HEK293T (cell line): ENCODE measurements around the gene CD276.
"Not testable (repeated sequence)": the region's sequence is repeated elsewhere in the genome, so short reads cannot be mapped to it uniquely, and the experiment has no call there.

Experiments used
- CTCF ChIA-PET: fragments of 350-600 bp; formaldehyde crosslinking; extraction: SDS; loops from one replicate; lab custom pipeline; 2021; ENCODE audit warnings: antibody characterized with exemption, inconsistent platforms; lab: Yijun Ruan, JAX
- POLR2A ChIA-PET: fragments of 350-600 bp; formaldehyde crosslinking; extraction: SDS; loops from one replicate; lab custom pipeline; 2020; ENCODE audit warnings: antibody characterized with exemption, inconsistent platforms; lab: Yijun Ruan, JAX
- DNase-seq: peaks from one replicate; pipeline ENCODE4 v3.0.0; 2012; ENCODE audit warnings: mixed read lengths; ENCODE audit errors: extremely low spot score
- ARNT ChIP-seq: fragments of 450-650 bp; IDR thresholded peaks from 2 replicates; pipeline ENCODE4 v1.6.1; 2017; ENCODE audit warnings: mild to moderate bottlenecking
- BHLHE40 ChIP-seq: fragments of 450-650 bp; IDR thresholded peaks from 2 replicates; pipeline ENCODE4 v1.6.1; 2016; ENCODE audit warnings: mild to moderate bottlenecking, moderate library complexity, borderline replicate concordance
- CTBP1 ChIP-seq: fragments of 450-650 bp; IDR thresholded peaks from 2 replicates; pipeline ENCODE4 v1.6.1; 2016; ENCODE audit warnings: borderline replicate concordance
- ELF4 ChIP-seq: fragments of 450-650 bp; IDR thresholded peaks from 2 replicates; pipeline ENCODE4 v1.6.1; 2017; ENCODE audit warnings: antibody characterized with exemption
- FOXA1 ChIP-seq: fragments of 450-650 bp; IDR thresholded peaks from 2 replicates; pipeline ENCODE4 v1.6.1; 2016; ENCODE audit warnings: mild to moderate bottlenecking
- FOXK2 ChIP-seq: fragments of 450-650 bp; IDR thresholded peaks from 2 replicates; pipeline ENCODE4 v1.6.1; 2016; ENCODE audit warnings: mild to moderate bottlenecking
- FOXM1 ChIP-seq: fragments of 450-650 bp; IDR thresholded peaks from 2 replicates; pipeline ENCODE4 v1.6.1; 2017; ENCODE audit warnings: mild to moderate bottlenecking, borderline replicate concordance
- HDGF ChIP-seq: fragments of 450-650 bp; IDR thresholded peaks from 2 replicates; pipeline ENCODE4 v1.6.1; 2017; ENCODE audit warnings: antibody characterized with exemption, borderline replicate concordance
- L3MBTL2 ChIP-seq: fragments of 450-650 bp; conservative IDR thresholded peaks from 2 replicates; pipeline ENCODE4 v1.6.1; 2016; ENCODE audit warnings: mild to moderate bottlenecking
- LEF1 ChIP-seq: fragments of 450-650 bp; IDR thresholded peaks from 2 replicates; pipeline ENCODE4 v1.6.1; 2017; ENCODE audit warnings: mild to moderate bottlenecking, borderline replicate concordance
- NFRKB ChIP-seq: fragments of 450-650 bp; IDR thresholded peaks from 2 replicates; pipeline ENCODE4 v1.6.1; 2016; ENCODE audit warnings: mild to moderate bottlenecking, moderate library complexity
- SP1 ChIP-seq: fragments of 450-650 bp; IDR thresholded peaks from 2 replicates; pipeline ENCODE4 v1.6.1; 2017
- SUZ12 ChIP-seq: fragments of 450-650 bp; IDR thresholded peaks from 2 replicates; pipeline ENCODE4 v1.6.1; 2016; ENCODE audit warnings: mild to moderate bottlenecking
- TARDBP ChIP-seq: fragments of 450-650 bp; IDR thresholded peaks from 2 replicates; pipeline ENCODE4 v1.6.1; 2016
- ZNF384 ChIP-seq: fragments of 450-650 bp; IDR thresholded peaks from 2 replicates; pipeline ENCODE4 v1.6.1; 2016
- TF ChIP-seq, protein P1 (sequence below): fragments of 450-650 bp; IDR thresholded peaks from 2 replicates; pipeline ENCODE4 v1.6.1; 2016

The CD276 gene

DNA sequence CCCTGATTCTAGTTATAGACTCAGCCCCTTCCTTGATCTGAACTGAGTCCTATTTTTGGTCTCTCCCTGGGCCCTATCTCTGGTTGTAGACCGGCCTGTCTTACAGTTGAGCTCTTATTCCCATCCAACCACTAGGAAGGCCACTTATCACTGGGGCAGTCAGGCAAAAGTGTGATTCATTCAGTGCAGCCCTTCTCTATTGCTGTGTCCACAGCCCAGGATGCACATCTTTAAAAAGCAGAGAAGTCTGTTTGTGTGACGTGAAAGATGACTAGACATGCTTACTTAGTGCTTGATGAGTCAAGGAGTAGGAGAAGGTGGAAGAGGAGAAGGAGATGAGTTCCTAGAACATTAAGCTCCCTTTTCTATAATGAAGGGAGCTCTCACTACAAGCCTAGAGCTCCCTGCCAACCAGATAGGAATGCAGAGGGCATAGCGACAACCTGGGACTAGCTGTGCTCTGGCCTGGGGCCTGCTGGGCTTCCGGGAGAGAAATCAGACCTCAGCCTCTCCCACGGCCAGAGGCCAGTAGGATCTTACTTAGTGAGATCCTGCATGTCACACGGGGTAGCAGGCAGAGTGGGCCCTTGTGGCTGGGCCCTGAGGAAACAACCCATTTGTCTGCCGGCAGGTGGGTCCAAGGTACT lies 43.3 kb downstream of the CD276 start:
- no peak for TF ChIP-seq SUZ12
- no peak for TF ChIP-seq ZNF384
- no peak for TF ChIP-seq BHLHE40
- no peak for TF ChIP-seq TARDBP
- TF ChIP-seq, protein P1, sequence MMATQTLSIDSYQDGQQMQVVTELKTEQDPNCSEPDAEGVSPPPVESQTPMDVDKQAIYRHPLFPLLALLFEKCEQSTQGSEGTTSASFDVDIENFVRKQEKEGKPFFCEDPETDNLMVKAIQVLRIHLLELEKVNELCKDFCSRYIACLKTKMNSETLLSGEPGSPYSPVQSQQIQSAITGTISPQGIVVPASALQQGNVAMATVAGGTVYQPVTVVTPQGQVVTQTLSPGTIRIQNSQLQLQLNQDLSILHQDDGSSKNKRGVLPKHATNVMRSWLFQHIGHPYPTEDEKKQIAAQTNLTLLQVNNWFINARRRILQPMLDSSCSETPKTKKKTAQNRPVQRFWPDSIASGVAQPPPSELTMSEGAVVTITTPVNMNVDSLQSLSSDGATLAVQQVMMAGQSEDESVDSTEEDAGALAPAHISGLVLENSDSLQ: no peak
- no peak for TF ChIP-seq FOXA1
- ChIA-PET CTCF (no interaction called here), POLR2A (no interaction called here)
- no peak for DNase-seq

DNA sequence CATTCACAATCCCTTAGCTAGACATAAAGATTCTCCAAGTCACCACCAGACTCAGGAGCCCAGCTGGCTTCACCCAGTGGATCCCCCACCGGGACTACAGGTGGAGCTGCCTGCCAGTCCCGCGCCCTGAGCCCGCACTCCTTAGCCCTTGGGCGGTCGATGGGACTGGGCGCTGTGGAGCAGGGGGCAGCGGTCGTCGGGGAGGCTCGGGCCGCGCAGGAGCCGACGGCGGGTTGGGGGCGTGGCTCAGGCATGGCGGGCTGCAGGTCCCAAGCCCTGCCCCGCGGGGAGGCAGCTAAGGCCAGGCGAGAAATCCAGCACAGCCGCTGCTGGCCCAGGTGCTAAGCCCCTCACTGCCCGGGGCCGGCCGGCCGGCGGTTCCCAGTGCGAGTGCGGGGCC lies 47.9 kb downstream of the CD276 start:
- POLR2A ChIA-PET, DNase-seq, CTCF ChIA-PET: not testable (repeated sequence)

GRCh38 chr15:73732930-73733329 lies 48.7 kb downstream of the CD276 start:
- TF ChIP-seq BHLHE40: no peak
- TF ChIP-seq ZNF384: no peak
- no peak for TF ChIP-seq HDGF
- TF ChIP-seq ELF4: no peak
- no peak for TF ChIP-seq SUZ12
- TF ChIP-seq FOXA1: no peak
- no peak for TF ChIP-seq SP1
- TF ChIP-seq, protein P1: no peak
- no peak for TF ChIP-seq NFRKB
- no peak for TF ChIP-seq CTBP1
- TF ChIP-seq LEF1: no peak
- no peak for TF ChIP-seq L3MBTL2
- TF ChIP-seq FOXM1: no peak
- no peak for TF ChIP-seq FOXK2
- no peak for TF ChIP-seq ARNT
- TF ChIP-seq TARDBP: no peak
- ChIA-PET POLR2A (no interaction called here), CTCF (no interaction called here)
- no peak for DNase-seq

GRCh38 chr15:73737535-73737934 lies 53.4 kb downstream of the CD276 start:
- no peak for DNase-seq
- ChIA-PET CTCF (no interaction called here), POLR2A (no interaction called here)
- no peak for TF ChIP-seq BHLHE40
- TF ChIP-seq, protein P1: no peak
- no peak for TF ChIP-seq NFRKB
- no peak for TF ChIP-seq SUZ12
- TF ChIP-seq FOXA1: no peak
- TF ChIP-seq L3MBTL2: no peak
- no peak for TF ChIP-seq ARNT
- no peak for TF ChIP-seq LEF1
- TF ChIP-seq FOXK2: no peak
- TF ChIP-seq ZNF384: no peak
- no peak for TF ChIP-seq FOXM1
- TF ChIP-seq CTBP1: no peak
- TF ChIP-seq SP1: no peak
- no peak for TF ChIP-seq HDGF
- TF ChIP-seq TARDBP: no peak
- TF ChIP-seq ELF4: no peak

DNA sequence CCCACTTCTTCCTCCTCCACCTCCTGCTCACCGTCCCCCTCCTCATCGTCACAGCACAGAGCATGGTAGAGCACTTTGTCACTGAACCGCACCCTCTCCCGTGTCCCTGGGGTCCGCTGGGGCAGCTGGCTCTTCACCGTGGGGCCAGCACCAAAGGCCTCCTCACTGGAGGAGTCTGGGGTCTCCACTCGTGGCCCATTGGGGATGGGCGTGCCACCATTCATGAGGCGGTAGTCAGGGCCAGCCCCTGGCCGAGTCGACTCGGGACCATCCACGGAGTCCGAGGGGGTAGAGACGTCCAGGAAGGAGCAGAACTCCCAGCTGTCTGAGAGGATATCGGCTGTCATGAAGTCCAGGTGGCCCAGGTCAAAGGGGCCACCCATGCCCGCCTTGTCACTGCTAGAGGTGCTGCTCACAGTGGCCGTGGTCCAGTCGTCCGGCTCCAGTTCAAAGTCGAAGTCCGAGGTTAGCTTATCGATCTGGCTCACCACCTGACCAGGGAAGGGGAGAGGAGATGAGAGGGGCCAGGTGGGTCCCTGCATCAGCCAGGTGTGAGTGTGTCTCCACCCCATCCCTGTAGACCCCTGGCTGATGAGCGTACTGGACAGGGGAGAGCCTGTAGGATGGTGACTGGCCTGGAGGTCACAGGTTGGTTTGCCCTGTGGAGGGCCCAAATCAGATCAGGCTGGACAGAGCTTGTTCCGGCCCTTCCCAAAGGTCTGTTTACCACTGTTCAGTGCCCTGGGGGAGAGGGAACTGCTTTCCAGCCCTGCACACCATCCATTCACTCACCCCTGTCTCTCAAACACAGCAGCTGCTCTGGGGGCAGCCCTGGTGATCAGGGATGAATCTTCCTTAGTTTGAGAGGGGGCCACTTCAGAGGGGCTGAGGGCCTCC lies 56.2 kb downstream of the CD276 start:
- ChIA-PET CTCF (interaction anchor here (1.2 kb wide), 1 partner anchor 34 kb away, joined by 3 read pairs; no protein-coding TSS in a partner anchor), POLR2A (no interaction called here)
- no peak for TF ChIP-seq FOXA1
- TF ChIP-seq SP1: no peak
- TF ChIP-seq LEF1: no peak
- no peak for TF ChIP-seq ARNT
- TF ChIP-seq, protein P1: no peak
- TF ChIP-seq CTBP1: no peak
- TF ChIP-seq FOXM1: no peak
- TF ChIP-seq SUZ12: no peak
- DNase-seq: no peak
